Spleen (tissue), 7 donors: ENCODE results near the gene CRYBG1.

Experiments used
- POLR2A ChIP-seq, 3 donors: fragments of 450-650 bp; IDR thresholded peaks; one replicate each; pipeline ENCODE4 v1.5.1; 2017; ENCODE audit warnings: antibody characterized with exemption in 3 of 3, mild to moderate bottlenecking in 1 of 3
- POLR2AphosphoS5 ChIP-seq, 3 donors: sonication (generic); formaldehyde crosslinking; IDR thresholded peaks; one replicate each; pipeline ENCODE4 v1.5.1; 2017; ENCODE audit warnings: antibody characterized with exemption in 3 of 3
- TF ChIP-seq, protein P1 (sequence below), 11 experiments: fragments of 200-600 bp in 7 of 11; fragments of 450-650 bp in 4 of 11; sonication (generic) in 4 of 11; IDR thresholded peaks in 8 of 11; conservative IDR thresholded peaks in 3 of 11; 1 replicate in 7 of 11; 2 replicates in 4 of 11; pipeline versions ENCODE4 v1.4.0 to v1.8.0; 2016 to 2021; ENCODE audit warnings: antibody characterized with exemption in 11 of 11, inconsistent platforms in 4 of 11, mild to moderate bottlenecking in 1 of 11
- donor health status: DM: no; HTN: no; CAD: no; lungs with moderate emphysema.
- donor health status: DM: no; HTN: no; CAD: no.
- donor health status: DM: no; HTN: no; CAD: no.

DNA sequence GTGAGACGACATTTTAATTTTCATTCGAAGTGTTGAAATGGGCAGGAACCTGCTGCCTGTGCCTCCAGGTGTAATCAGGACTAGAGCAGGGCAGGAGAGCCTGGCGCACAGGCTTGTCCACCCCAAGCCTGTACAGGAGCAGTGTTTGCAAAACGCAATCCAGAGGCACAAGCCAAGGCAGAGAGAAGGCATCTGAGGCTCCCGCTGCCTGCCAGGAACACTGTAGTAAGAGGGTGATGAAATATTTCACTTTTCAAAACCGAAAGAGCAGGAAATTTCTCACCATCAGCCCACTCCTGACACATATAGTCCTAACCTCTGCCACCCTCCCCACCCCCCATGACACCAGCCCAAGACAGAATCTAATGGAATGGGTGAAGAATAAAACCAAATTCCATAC lies 136.3 kb downstream of the CRYBG1 start:
- no peak for TF ChIP-seq POLR2A (IDR thresholded peaks at IDR 0.05)
- TF ChIP-seq, protein P1, sequence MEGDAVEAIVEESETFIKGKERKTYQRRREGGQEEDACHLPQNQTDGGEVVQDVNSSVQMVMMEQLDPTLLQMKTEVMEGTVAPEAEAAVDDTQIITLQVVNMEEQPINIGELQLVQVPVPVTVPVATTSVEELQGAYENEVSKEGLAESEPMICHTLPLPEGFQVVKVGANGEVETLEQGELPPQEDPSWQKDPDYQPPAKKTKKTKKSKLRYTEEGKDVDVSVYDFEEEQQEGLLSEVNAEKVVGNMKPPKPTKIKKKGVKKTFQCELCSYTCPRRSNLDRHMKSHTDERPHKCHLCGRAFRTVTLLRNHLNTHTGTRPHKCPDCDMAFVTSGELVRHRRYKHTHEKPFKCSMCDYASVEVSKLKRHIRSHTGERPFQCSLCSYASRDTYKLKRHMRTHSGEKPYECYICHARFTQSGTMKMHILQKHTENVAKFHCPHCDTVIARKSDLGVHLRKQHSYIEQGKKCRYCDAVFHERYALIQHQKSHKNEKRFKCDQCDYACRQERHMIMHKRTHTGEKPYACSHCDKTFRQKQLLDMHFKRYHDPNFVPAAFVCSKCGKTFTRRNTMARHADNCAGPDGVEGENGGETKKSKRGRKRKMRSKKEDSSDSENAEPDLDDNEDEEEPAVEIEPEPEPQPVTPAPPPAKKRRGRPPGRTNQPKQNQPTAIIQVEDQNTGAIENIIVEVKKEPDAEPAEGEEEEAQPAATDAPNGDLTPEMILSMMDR (IDR thresholded peaks at IDR 0.05 in 8 of 11, conservative IDR thresholded peaks at IDR 0.05 in 3 of 11), result no peak
- no peak for TF ChIP-seq POLR2AphosphoS5 (IDR thresholded peaks at IDR 0.05)
